ENCODE results near the gene C19orf67.
"Not testable (repeated sequence)": the region's sequence is repeated elsewhere in the genome, so short reads cannot be mapped to it uniquely, and the experiment has no call there.

DNA sequence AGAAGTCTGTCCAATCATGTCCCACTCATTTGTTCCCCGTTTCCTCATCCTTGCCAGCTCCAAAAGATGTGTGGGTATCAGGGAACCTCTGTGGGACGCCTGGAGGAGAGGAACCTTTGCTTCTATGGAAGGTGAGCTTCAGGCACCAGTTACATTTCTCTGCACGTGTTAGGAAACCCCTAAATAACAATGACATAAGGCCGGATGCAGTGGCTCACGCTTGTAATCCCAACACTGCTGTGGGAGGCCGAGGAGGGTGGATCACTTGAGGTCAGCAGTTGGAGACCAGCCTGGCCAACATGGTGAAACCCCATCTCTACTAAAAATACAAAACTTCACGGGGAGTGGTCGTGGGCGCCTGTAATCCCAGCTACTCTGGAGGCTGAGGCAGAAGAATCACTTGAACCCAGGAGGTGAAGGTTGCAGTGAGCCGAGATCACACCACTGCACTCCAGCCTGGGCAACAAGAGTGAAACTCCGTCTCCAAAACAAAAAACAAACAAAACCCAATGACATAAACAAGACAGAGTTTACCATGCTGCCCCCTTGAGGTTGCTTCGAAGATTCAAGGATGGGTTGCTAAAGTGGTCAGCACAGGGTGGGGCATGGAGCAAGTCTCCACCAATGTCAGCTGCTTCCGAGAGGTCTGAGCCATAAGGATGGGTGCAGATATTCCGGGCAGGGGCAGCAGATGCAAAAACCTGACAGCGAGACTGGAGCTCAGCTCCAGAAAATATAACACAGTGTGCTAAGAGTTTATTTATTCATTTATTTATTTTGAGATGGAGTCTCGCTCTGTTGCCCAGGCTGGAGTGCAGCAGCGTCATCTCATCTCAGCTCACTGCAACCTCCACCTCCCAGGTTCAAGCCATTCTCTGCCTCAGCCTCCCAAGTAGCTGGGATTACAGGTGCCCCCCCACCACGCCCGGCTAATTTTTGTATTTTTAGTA, 42.6 kb downstream of the C19orf67 start:
- TF ChIP-seq SALL1, ATF3 (CRISPR knock-in tag; IDR thresholded peaks at IDR 0.05): not testable (repeated sequence)
- TF ChIP-seq, protein P1, sequence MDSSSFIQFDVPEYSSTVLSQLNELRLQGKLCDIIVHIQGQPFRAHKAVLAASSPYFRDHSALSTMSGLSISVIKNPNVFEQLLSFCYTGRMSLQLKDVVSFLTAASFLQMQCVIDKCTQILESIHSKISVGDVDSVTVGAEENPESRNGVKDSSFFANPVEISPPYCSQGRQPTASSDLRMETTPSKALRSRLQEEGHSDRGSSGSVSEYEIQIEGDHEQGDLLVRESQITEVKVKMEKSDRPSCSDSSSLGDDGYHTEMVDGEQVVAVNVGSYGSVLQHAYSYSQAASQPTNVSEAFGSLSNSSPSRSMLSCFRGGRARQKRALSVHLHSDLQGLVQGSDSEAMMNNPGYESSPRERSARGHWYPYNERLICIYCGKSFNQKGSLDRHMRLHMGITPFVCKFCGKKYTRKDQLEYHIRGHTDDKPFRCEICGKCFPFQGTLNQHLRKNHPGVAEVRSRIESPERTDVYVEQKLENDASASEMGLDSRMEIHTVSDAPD (CRISPR knock-in tag; IDR thresholded peaks at IDR 0.05): not testable (repeated sequence)
- TF ChIP-seq, protein P2, sequence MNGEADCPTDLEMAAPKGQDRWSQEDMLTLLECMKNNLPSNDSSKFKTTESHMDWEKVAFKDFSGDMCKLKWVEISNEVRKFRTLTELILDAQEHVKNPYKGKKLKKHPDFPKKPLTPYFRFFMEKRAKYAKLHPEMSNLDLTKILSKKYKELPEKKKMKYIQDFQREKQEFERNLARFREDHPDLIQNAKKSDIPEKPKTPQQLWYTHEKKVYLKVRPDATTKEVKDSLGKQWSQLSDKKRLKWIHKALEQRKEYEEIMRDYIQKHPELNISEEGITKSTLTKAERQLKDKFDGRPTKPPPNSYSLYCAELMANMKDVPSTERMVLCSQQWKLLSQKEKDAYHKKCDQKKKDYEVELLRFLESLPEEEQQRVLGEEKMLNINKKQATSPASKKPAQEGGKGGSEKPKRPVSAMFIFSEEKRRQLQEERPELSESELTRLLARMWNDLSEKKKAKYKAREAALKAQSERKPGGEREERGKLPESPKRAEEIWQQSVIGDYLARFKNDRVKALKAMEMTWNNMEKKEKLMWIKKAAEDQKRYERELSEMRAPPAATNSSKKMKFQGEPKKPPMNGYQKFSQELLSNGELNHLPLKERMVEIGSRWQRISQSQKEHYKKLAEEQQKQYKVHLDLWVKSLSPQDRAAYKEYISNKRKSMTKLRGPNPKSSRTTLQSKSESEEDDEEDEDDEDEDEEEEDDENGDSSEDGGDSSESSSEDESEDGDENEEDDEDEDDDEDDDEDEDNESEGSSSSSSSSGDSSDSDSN (CRISPR knock-in tag; IDR thresholded peaks at IDR 0.05): not testable (repeated sequence)
